ENCODE results near the gene KLK13.

The KLK13 gene

DNA sequence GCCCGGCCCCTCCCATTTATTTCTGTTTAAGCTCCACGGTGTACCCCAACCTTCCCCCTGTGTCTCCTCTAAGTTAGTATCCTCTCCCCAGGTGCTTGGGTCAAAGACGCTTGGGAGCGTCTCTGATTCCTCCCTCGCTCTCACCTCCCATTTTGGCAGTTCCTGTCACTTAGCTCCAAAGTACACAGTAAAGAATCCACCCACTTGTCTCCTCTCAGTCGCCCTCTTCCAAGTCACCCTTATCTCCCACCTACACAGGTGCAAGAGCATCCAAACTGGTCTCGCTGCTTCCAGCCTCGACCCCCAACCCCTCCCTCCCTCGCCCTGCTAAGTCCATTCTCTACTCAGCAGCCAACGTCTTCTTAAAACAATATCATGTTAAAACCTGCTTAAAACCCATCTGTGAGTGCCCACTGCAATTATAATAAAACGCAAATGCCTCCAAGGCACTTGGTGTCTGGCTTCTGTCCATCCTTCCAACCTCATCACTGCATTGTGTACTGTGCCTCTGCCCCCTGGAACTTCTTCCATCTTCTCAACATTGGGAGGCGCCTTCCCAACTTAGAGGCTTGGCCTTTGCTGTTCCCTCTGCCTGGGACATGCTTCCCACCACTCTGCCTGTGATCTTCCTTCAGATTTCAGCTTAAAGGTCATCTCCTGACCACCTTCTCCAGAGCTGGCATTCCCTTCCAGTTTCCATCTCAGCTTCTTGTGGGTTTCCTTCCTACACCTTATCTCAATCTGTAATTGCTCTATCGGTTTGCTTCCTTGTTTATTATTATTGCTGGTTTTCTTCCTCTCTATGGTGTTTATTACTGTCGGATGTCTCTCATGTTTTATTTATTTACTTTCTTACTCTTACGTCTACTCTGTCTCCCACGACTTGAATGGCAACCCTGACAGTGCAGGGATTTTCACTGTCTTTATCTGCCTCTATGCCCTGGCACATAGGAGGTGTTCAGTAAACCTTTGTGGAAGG, 27.3 kb upstream of the KLK13 start:
- no peak for FAIRE-seq

- FAIRE-seq = no peak
Observed at GRCh38 chr19:51091126-51091525, 26.2 kb upstream of the KLK13 start.

DNA sequence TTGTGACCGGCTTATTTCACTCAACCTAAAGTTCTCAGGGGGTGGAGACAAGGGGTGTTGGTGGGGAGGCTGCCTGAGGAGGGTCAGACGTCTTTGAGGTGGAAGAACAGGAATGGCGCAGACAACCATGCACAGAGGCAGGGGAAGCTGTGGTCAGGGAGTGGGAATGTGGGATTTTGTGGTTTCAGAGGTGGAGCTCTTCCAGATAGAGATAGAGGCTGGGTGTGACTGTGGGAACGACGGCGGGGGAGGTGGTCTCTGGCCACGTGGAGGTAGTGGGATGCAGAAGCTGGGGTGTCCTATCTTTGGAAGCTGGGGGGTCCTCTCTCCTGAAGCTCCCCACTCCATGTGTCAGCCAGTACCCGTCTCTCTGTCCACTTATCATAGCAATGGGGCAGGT, 25.6 kb upstream of the KLK13 start:
- no peak for FAIRE-seq

GRCh38 chr19:51089786-51090185, 24.9 kb upstream of the KLK13 start:
- FAIRE-seq = no peak

GRCh38 chr19:51086153-51086850, 21.4 kb upstream of the KLK13 start:
- no peak for FAIRE-seq

DNA sequence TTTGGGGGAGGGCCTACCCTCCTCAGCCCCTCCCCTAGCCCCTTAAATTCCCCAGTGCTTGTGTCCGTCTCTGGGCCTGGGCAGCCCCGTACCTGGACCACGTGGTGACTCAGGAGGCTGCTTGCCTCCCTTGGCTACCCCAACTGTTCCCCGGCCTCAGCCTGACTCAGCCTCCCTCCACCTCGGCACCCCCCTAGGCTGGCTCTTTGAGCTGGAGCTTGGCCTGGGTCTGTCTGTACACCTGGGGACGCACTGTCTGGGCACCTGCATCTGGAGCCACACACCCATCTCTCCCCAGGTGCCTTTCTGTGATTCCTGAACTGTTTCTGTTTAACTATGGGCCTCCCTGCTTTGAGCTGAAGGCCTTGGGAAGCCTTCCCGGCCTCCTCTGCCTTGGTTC, 19.6 kb upstream of the KLK13 start:
- no peak for FAIRE-seq

- no peak for FAIRE-seq
Observed at GRCh38 chr19:51083783-51084182, 18.9 kb upstream of the KLK13 start.

DNA sequence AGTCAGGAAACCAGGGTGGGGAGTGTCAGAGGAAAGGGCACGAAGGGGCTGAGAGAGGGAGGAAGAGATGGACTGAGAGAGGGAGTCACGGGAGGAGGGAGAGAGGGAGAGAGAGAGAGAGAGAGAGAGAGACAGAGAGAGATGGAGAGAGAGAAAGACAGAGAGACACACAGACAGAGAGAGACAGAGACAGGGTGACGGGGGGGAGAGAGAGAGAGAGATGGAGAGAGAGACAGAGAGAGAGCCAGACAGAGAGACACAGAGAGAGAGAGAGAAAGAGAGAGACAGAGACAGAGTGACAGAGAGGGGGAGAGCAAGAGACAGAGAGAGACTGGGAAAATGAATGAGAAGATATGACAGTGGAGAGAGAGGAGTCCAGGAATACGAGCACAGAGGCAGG, 18.3 kb upstream of the KLK13 start:
- FAIRE-seq = no peak

DNA sequence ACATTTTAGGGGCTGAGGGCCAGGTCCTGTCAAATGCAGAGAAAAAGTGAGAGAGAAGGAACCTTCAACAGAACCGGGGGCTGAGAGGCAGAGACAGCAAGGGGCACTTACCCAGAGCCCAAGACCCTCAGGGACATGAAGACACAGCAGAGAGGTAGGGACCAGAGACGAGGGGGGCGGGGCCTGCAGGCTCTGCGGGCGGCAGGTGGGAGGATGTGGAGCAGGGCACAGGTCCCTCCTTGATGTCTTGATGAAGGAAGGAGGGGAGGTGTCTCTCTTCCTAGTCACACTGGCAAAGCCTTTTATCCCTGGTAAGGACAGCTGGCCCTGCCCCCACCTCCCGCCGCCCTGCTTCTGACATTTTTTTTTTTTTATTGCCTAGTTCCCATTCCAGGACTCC, 17.7 kb upstream of the KLK13 start, which contains the start of gene KLK14:
Gene KLK14 (minus strand): TSS at position 277 of the 400 bp plus-strand sequence. CDS start 273 bp downstream, at position 4.
- FAIRE-seq = no peak

DNA sequence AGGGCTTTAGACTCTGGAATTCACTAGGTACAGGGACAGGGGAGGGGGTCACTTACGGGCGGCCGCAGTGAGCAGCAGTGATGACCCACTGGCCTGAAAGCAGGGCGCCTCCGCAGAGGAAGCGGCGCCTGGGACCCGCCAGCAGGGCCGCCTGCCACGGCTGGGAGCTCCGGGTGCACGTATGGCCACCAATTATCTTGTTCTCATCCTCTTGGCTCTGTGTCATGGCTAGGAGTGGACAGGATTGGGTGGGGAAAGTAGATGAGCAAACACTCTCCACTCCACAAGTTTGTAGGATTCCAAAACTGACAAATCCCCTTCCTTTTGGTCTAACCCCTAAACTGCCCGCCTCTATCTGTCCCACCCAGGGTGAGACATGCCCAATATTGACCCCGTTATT, 16.6 kb upstream of the KLK13 start:
- FAIRE-seq = no peak

DNA sequence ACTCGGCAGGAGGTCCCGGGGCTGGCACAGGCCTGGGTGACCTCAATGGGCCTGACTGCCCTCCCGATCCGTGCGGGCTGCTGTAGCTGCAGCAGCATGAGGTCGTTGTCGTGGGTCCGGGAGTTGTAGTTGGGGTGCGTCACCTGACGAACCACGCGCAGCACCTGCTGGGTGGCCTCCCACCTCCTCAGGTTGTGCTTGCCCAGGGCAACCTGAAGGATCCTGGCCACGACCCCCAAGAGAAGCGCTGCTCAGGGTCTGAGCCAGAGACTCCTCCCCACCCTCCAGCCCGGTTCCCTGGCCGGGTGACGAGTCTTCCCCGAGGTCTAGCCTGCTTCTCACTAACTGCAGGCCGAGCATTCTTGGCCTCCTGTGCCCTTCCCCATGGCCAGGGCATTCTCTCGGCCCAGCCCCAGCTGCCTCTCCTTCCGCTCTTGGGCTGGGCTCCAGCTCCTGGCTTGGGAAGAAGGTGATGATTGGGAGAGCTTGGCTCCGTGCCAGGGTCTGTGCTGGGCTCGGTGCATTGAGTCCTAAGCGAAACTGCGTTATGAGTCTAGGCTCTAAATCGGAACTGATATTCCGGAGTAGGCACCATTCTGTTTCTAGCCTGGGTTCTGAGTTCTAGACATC, 14.7 kb upstream of the KLK13 start:
- no peak for FAIRE-seq

GRCh38 chr19:51078731-51079130, 13.8 kb upstream of the KLK13 start:
- FAIRE-seq = no peak

GRCh38 chr19:51078104-51078503, 13.2 kb upstream of the KLK13 start:
- FAIRE-seq = no peak

GRCh38 chr19:51076631-51077213, 11.8 kb upstream of the KLK13 start:
- no peak for FAIRE-seq

DNA sequence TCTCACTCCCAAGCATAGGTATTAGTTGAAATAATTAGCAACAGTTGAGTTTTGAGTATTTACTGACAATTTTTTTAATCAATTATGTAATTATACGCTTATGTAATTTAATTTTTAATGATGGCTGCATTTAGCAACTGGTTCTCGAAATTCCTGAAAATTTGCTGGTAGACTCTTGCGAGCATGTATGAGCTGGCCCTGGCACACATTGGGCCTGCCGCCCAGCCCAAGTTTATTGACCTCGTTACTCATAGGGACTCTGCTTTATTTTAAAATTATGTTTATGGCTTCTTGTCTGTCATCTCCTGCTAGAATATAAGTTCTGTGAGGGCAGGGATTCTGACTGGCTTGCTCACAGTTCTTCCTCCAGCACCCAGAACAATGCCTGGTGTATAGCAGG, 11.1 kb upstream of the KLK13 start:
- FAIRE-seq = no peak

DNA sequence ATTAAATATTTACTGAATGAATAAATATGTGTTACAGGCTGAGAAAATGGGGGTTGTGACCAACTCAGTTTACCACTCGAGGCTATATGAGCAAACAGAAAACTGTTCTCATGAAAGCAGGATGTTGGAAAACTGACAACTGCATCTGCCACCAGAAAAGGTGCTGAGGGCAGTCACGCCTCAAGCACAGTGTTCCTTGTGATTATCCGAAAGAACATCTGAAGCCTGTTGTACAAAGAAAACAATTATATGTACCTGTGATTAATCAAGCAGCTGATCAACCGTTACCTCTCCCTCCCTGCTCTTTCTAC, 6.2 kb upstream of the KLK13 start:
- no peak for FAIRE-seq

- no peak for FAIRE-seq
Observed at GRCh38 chr19:51070334-51071094, 5.6 kb upstream of the KLK13 start.

DNA sequence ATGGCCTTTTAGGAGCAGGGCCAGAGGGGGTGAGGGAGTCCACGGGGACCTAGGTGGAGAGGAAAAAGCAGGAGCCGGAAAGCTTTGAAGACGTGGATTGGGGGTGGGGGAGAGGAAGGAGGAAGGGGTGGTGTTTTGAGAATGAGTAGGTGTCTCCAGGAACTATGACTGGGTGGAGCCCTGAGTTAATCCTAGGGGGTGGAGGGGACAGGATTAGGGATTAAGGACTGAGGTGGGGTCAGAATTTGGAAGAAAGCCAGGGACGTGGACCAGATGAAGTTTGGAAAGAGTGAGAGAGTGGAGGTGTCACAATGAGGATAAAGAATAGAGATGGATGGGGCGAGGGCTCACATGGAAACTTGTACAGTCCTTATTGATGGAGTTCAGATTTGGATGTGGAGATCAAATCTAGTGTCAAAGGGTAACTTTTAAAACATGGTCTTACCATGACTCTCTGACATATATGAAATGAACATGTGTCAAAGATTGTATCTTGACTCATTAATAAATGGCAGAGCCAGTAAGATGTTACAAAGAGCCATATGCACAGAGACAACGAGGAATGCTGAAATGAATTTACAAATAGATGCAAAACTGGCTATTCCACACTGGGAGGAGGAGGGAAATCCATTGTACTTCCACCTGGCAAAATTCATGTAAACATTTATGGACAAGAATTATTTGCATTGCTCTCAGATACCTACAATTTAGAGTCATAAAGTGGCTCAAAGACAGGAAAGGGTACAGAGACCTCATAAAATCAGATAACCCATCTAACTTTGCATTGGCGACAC, 1.7 kb upstream of the KLK13 start:
- FAIRE-seq = no peak

DNA sequence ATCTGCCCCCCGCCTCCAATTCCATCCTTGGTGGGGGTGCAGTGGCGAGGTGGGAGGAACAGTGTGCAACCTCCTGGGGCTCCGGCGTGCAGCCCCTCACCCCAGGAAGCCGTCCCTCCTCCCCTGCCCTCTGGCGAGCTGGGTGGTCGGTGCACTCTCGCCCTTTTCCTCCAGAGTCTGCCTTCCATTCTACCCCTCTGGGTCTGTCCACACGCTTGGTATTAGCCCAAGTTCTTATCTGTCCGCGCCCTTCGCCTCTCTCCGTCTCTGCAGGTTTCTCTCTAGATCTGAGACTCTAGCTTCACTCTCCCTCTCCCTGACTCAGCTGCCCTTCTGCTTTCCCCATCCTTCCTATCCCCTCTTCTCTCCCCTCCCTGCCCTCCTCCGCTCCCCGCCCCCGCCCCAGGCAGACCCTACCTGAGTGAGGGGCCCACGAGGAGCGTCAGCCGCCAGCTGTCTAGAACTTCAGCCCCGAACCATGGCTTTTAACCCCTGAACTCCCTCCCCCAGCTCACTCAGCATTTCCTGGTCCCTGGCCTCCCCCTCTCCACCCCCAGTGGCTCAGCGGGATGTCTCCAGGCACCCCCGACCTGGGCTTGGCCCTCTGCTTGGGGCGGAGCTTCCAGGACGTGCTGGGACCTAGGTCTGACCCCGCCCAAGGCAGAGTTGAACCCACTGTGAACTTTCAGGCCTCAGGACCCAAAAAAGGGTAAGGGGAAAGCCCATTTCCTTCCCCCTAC, 499 bp upstream of the KLK13 start:
- FAIRE-seq = no peak

- no peak for FAIRE-seq
Observed at GRCh38 chr19:51063664-51064063, 1.2 kb downstream of the KLK13 start.

- no peak for FAIRE-seq
Observed at GRCh38 chr19:51060973-51061372, 3.9 kb downstream of the KLK13 start.
